Hepatocyte (in vitro differentiated cells): ENCODE data around the gene CSF1R.

Experiments
- CTCF ChIP-seq: fragments of 200-600 bp; sonication (generic); IDR thresholded peaks from 2 replicates; pipeline ENCODE4 v1.5.1; 2016; ENCODE audit warnings: antibody characterized with exemption, mild to moderate bottlenecking; ENCODE audit not compliant: poor library complexity
- EZH2 ChIP-seq: fragments of 200-600 bp; sonication (generic); IDR thresholded peaks from 2 replicates; pipeline ENCODE4 v1.6.1; 2016; ENCODE audit warnings: antibody characterized with exemption, mild to moderate bottlenecking, borderline replicate concordance

GRCh38 chr5:150063638-150064037 is 22.7 kb downstream of the CSF1R start:
- TF ChIP-seq CTCF (no peak), EZH2 (no peak)
